ENCODE data around the gene NPR2.

GRCh38 chr9:35828716-35829083 lies 37.3 kb downstream of the NPR2 start, which contains the start of gene FAM221B:
- TF ChIP-seq RARB (CRISPR knock-in tag; IDR thresholded peaks at IDR 0.05): no peak
- no peak for TF ChIP-seq OSR1 (CRISPR knock-in tag; IDR thresholded peaks at IDR 0.05)
- no peak for TF ChIP-seq PPARA (CRISPR knock-in tag; IDR thresholded peaks at IDR 0.05; ENCODE audit: borderline replicate concordance)
- TF ChIP-seq ZFP3 (CRISPR knock-in tag; IDR thresholded peaks at IDR 0.05): no peak
